Heart left ventricle (tissue), 13 donors: ENCODE results near the gene RAB11A.

Experiments
- POLR2A ChIP-seq, 2 donors: fragments of 450-650 bp; IDR thresholded peaks; one replicate each; pipeline ENCODE4 v1.6.1; 2017; ENCODE audit warnings: antibody characterized with exemption in 2 of 2, mild to moderate bottlenecking in 2 of 2, moderate library complexity in 2 of 2
- TF ChIP-seq, protein P1 (sequence below), 12 donors: fragments of 200-600 bp; sonication (generic) in 4 of 12; IDR thresholded peaks; one replicate each; pipeline versions ENCODE4 v1.5.0 to v1.8.0; 2018 to 2022; ENCODE audit warnings: antibody characterized with exemption in 12 of 12, mild to moderate bottlenecking in 5 of 12
- donor health status: ischemic (EF 13 %, LVEDD 7.1; RV severe dilation, severe dysfunction).
- donor health status: DM: no; HTN: yes; CAD: no.
- donor health status: DM: no; HTN: no; CAD: no.
- donor health status: ischemic (EF 25% LVEDD 6.9; RV normal size, moderate dysfunction).
- donor health status: ischemic (EF 25% LVEDD 5.7; RV mildly dilated, moderate dysfunction).
- donor health status: ischemic (EF 35%, LVEDD 5.7; RV mildly dilated, moderate dysfunction).
- donor health status: nonischemic (EF 11% LVEDD 7.7; RV severe dilation, severe dysfunction).
- donor health status: DM: yes; HTN: yes; CAD: no.
- donor health status: PGD.
- donor health status: ischemic (EF 29% LVEDD 5.4; RV normal size, mild dysfunction).
- donor health status: nonischemic (EF 23%, LVEDD 6.1; RV moderate dilation, normal function).

DNA sequence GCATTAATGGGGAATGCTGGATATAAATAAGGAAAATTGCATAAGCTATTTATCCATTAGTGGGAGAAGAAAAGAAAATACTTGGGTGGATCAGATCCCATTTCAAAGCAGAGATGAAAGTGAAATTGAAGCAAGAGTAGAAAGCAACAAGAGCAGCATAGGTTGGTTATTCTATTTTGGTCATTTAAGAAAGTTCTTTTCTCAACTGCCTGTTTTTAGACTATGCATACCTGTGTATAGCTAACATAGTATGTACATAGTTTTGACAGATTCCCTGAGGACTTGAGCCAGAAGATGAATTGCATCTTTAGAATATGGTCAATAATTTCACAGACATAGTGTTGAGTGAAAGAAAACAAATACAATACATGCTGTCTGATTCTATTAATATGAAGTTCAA is 48.2 kb upstream of the RAB11A start:
- TF ChIP-seq, protein P1, sequence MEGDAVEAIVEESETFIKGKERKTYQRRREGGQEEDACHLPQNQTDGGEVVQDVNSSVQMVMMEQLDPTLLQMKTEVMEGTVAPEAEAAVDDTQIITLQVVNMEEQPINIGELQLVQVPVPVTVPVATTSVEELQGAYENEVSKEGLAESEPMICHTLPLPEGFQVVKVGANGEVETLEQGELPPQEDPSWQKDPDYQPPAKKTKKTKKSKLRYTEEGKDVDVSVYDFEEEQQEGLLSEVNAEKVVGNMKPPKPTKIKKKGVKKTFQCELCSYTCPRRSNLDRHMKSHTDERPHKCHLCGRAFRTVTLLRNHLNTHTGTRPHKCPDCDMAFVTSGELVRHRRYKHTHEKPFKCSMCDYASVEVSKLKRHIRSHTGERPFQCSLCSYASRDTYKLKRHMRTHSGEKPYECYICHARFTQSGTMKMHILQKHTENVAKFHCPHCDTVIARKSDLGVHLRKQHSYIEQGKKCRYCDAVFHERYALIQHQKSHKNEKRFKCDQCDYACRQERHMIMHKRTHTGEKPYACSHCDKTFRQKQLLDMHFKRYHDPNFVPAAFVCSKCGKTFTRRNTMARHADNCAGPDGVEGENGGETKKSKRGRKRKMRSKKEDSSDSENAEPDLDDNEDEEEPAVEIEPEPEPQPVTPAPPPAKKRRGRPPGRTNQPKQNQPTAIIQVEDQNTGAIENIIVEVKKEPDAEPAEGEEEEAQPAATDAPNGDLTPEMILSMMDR (IDR thresholded peaks at IDR 0.05): no peak
- TF ChIP-seq POLR2A (IDR thresholded peaks at IDR 0.05): no peak
